ENCODE measurements around the gene BABAM2. TPM values are rescaled to one million over a fixed set of nuclear protein-coding genes. Genes with fewer than 3 reads are reported as not detected.
A peak's percentile ranks its signal among the peaks of the same experiment; 100 is the strongest.
"Not testable (repeated sequence)": the region's sequence is repeated elsewhere in the genome, so short reads cannot be mapped to it uniquely, and the experiment has no call there.

The BABAM2 gene
- total RNA-seq, 2 experiments from 2014 or later: 41.8 to 47.2 TPM

DNA sequence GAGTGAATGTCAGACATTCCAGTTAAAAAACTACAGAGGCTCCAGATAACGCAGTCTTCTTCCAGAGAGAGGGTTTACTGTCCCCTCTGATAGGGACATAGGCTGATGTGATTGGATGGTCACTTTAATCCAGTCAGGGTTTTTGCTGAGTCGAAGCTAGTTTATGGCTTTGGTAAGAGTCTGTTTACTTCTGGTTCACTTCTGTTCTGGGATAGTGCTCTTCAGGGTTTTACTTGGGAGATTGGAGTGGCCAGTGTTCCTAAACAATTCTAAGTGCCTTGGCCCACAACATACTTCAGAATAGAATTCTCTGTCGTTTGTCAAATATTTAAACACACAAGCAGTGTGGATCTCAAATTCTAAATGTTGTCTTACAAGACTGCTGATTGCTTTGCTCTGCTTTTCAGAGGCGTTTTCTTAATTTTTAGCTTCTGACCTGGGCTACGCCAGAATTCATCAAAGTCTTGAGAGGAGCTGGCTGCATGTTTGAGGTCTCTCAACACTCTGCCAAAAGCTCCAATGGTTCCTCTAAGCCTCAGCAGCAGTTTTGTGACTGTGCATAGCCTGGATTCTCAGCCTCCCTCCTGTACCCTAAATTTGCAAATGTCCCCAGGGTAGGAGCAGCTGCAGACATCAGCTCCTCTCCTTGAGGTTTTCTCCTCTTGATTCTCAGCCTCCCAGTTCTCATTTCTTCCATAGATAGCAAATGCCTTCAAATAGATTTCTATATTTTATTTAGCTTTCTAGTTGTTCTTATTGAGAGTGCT lies 105.8 kb downstream of the BABAM2 start:
- intact Hi-C loops (cut with micrococcal nuclease): no loop called here
- no peak for DNase-seq
- H3K4me3 Mint-ChIP-seq: no peak overlapping the region
- H3K27ac Mint-ChIP-seq: no peak overlapping the region
- CTCF ChIA-PET: no interaction called here
- H3K27me3 Mint-ChIP-seq (ENCODE audit: low read depth): no peaks in the 10 kb centered on the region
- peaks cover 16% of the 10 kb centered on the region for H3K36me3 Mint-ChIP-seq (ENCODE audit: low read depth)
- peaks cover 2% of the 10 kb centered on the region for H3K9me3 Mint-ChIP-seq
- H3K4me1 Mint-ChIP-seq (ENCODE audit: low read depth): peaks cover 9% of the 10 kb centered on the region

- H3K27me3 Mint-ChIP-seq (ENCODE audit: low read depth): no peaks in the 10 kb centered on the region
- intact Hi-C loops (cut with micrococcal nuclease): no loop called here
- H3K4me3 Mint-ChIP-seq: no peak overlapping the region
- H3K36me3 Mint-ChIP-seq (ENCODE audit: low read depth): peaks cover 5% of the 10 kb centered on the region
- H3K9me3 Mint-ChIP-seq: no peaks in the 10 kb centered on the region
- CTCF ChIA-PET: no interaction called here
- no peak for DNase-seq
- no peak overlapping the region for H3K27ac Mint-ChIP-seq
- peaks cover 20% of the 10 kb centered on the region for H3K4me1 Mint-ChIP-seq (ENCODE audit: low read depth)
Observed at GRCh38 chr2:28000287-28000686, 109.8 kb downstream of the BABAM2 start.

GRCh38 chr2:28002181-28002580 lies 111.7 kb downstream of the BABAM2 start:
- Mint-ChIP-seq H3K27me3 (ENCODE audit: low read depth) (no peaks in the 10 kb centered on the region), H3K4me1 (ENCODE audit: low read depth) (peaks cover 20% of the 10 kb centered on the region), H3K9me3 (no peaks in the 10 kb centered on the region), H3K4me3 (no peak overlapping the region), H3K36me3 (ENCODE audit: low read depth) (no peaks in the 10 kb centered on the region), H3K27ac (no peak overlapping the region)
- CTCF ChIA-PET: interaction anchor here (0.7 kb wide), 1 partner anchor 9 kb away, joined by 3 read pairs; no protein-coding TSS in a partner anchor
- no peak for DNase-seq
- intact Hi-C loops (cut with micrococcal nuclease): no loop called here

DNA sequence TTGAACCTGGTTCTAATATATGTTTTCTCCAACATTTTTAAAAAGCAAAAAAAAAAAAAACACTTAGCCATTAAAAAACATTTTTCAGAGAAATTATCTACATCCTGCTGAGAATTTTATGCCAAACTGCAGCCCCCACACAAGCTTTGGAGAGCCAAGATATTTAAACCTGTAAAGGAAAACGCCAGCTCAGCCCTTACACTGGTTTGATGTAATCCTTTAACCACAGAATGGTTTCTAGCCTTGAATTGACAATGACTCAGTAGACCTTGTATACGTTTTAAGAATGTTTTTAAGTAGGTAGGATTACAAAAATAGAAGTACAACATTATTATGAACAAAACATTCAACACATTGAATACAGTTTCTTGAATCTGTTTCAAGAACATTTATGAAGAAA lies 113.6 kb downstream of the BABAM2 start:
- CTCF ChIA-PET: interaction anchor here (0.6 to 1.3 kb wide), 2 partner anchors 281 to 399 kb away, joined by 3 to 4 read pairs; no protein-coding TSS in a partner anchor
- H3K9me3 Mint-ChIP-seq: no peaks in the 10 kb centered on the region
- H3K4me1 Mint-ChIP-seq (ENCODE audit: low read depth): peaks cover 20% of the 10 kb centered on the region
- H3K36me3 Mint-ChIP-seq (ENCODE audit: low read depth): peaks cover 3% of the 10 kb centered on the region
- H3K27ac Mint-ChIP-seq: no peak overlapping the region
- DNase-seq: peak; percentile 38
- no peaks in the 10 kb centered on the region for H3K27me3 Mint-ChIP-seq (ENCODE audit: low read depth)
- H3K4me3 Mint-ChIP-seq: no peak overlapping the region
- intact Hi-C loops (cut with micrococcal nuclease): loop anchor here (1.0 kb wide), 1 partner anchor 38 kb away; no protein-coding TSS in a partner anchor

- no peaks in the 10 kb centered on the region for H3K4me1 Mint-ChIP-seq (ENCODE audit: low read depth)
- no peak overlapping the region for H3K27ac Mint-ChIP-seq
- no peaks in the 10 kb centered on the region for H3K9me3 Mint-ChIP-seq
- H3K4me3 Mint-ChIP-seq: no peak overlapping the region
- no peak for DNase-seq
- peaks cover 3% of the 10 kb centered on the region for H3K36me3 Mint-ChIP-seq (ENCODE audit: low read depth)
- intact Hi-C loops (cut with micrococcal nuclease): no loop called here
- CTCF ChIA-PET: no interaction called here
- H3K27me3 Mint-ChIP-seq (ENCODE audit: low read depth): no peaks in the 10 kb centered on the region
Observed at GRCh38 chr2:28009732-28010131, 119.2 kb downstream of the BABAM2 start.

GRCh38 chr2:28011322-28011737 lies 120.8 kb downstream of the BABAM2 start:
- Mint-ChIP-seq H3K27me3 (ENCODE audit: low read depth) (no peaks in the 10 kb centered on the region), H3K36me3 (ENCODE audit: low read depth) (peaks cover 3% of the 10 kb centered on the region), H3K4me1 (ENCODE audit: low read depth) (no peaks in the 10 kb centered on the region), H3K9me3 (no peaks in the 10 kb centered on the region), H3K27ac (no peak overlapping the region), H3K4me3 (no peak overlapping the region)
- intact Hi-C loops (cut with micrococcal nuclease): no loop called here
- DNase-seq: no peak
- CTCF ChIA-PET: interaction anchor here (0.5 to 0.8 kb wide), 2 partner anchors 9 to 137 kb away, joined by 3 read pairs; no protein-coding TSS in a partner anchor

- CTCF ChIA-PET; H3K9me3 Mint-ChIP-seq; H3K27me3 Mint-ChIP-seq (ENCODE audit: low read depth); H3K4me3 Mint-ChIP-seq; DNase-seq; intact Hi-C loops (cut with micrococcal nuclease); H3K27ac Mint-ChIP-seq; H3K4me1 Mint-ChIP-seq (ENCODE audit: low read depth); H3K36me3 Mint-ChIP-seq (ENCODE audit: low read depth): not testable (repeated sequence)
Observed at GRCh38 chr2:28018474-28018873, 127.9 kb downstream of the BABAM2 start.

GRCh38 chr2:28019521-28019920 lies 129.0 kb downstream of the BABAM2 start:
- H3K27ac Mint-ChIP-seq; H3K4me1 Mint-ChIP-seq (ENCODE audit: low read depth); H3K9me3 Mint-ChIP-seq; H3K4me3 Mint-ChIP-seq; H3K36me3 Mint-ChIP-seq (ENCODE audit: low read depth); CTCF ChIA-PET; intact Hi-C loops (cut with micrococcal nuclease); DNase-seq; H3K27me3 Mint-ChIP-seq (ENCODE audit: low read depth): not testable (repeated sequence)

- intact Hi-C loops (cut with micrococcal nuclease): no loop called here
- CTCF ChIA-PET: interaction anchor here (1.6 kb wide), 1 partner anchor 153 kb away, joined by 3 read pairs; no protein-coding TSS in a partner anchor
Observed at GRCh38 chr2:28021898-28022297, 131.4 kb downstream of the BABAM2 start.

GRCh38 chr2:28025123-28025522 lies 134.6 kb downstream of the BABAM2 start:
- Mint-ChIP-seq H3K36me3 (ENCODE audit: low read depth) (peaks cover 21% of the 10 kb centered on the region), H3K27me3 (ENCODE audit: low read depth) (no peaks in the 10 kb centered on the region), H3K4me1 (ENCODE audit: low read depth) (no peaks in the 10 kb centered on the region), H3K9me3 (peaks cover 3% of the 10 kb centered on the region), H3K27ac (no peak overlapping the region), H3K4me3 (no peak overlapping the region)
- intact Hi-C loops (cut with micrococcal nuclease): no loop called here
- CTCF ChIA-PET: no interaction called here
- no peak for DNase-seq

More at GRCh38 chr2:28021898-28022297, 131.4 kb downstream of the BABAM2 start:
- Mint-ChIP-seq H3K27ac (no peak overlapping the region), H3K4me1 (ENCODE audit: low read depth) (no peaks in the 10 kb centered on the region), H3K9me3 (peaks cover 3% of the 10 kb centered on the region), H3K36me3 (ENCODE audit: low read depth) (peaks cover 16% of the 10 kb centered on the region), H3K4me3 (no peak overlapping the region), H3K27me3 (ENCODE audit: low read depth) (no peaks in the 10 kb centered on the region)
- no peak for DNase-seq

DNA sequence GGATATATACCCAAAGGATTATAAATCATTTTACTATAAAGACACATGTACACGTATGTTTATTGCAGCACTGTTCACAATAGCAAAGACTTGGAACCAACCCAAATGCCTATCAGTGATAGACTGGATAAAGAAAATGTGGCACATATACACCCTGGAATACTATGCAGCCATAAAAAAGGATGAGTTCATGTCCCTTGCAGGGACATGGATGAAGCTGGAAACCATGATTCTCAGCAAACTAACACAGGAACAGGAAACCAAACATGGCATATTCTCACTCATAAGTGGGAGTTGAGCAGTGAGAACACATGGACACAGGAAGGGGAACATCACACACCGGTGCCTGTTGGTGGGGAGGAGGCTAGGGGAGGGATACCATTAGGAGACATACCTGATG lies 135.7 kb downstream of the BABAM2 start:
- DNase-seq; H3K9me3 Mint-ChIP-seq; H3K27ac Mint-ChIP-seq; H3K4me3 Mint-ChIP-seq; intact Hi-C loops (cut with micrococcal nuclease); CTCF ChIA-PET; H3K27me3 Mint-ChIP-seq (ENCODE audit: low read depth); H3K4me1 Mint-ChIP-seq (ENCODE audit: low read depth): not testable (repeated sequence)
- peaks cover 21% of the 10 kb centered on the region for H3K36me3 Mint-ChIP-seq (ENCODE audit: low read depth)

GRCh38 chr2:28028025-28028424 lies 137.5 kb downstream of the BABAM2 start:
- Mint-ChIP-seq H3K27ac (no peak overlapping the region), H3K36me3 (ENCODE audit: low read depth) (peaks cover 21% of the 10 kb centered on the region), H3K4me3 (no peak overlapping the region), H3K27me3 (ENCODE audit: low read depth) (no peaks in the 10 kb centered on the region), H3K4me1 (ENCODE audit: low read depth) (peaks cover 3% of the 10 kb centered on the region), H3K9me3 (peaks cover 3% of the 10 kb centered on the region)
- CTCF ChIA-PET: no interaction called here
- no peak for DNase-seq
- intact Hi-C loops (cut with micrococcal nuclease): no loop called here

DNA sequence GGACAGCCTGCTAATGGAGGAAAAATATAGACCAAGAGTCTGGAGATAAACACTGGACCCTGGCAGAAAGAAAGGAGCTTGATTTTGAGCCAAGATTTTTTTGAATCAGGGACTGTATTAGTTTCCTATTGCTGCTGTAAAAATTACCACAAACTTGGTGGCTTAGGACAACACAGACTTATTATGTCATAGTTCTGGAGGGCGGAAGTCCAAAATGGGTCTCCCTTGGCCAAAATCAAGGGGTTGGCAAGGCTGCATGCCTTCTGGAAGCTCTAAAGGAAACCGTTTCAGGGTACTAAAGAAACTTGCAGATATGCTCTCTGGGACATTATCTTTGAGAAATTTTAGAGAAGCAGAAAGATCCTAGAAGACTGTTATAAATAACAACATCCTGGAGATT lies 140.1 kb downstream of the BABAM2 start:
- no peak overlapping the region for H3K27ac Mint-ChIP-seq
- no peak for DNase-seq
- CTCF ChIA-PET: interaction anchor here (0.6 to 0.7 kb wide), 2 partner anchors 85 to 216 kb away, joined by 3 to 4 read pairs; no protein-coding TSS in a partner anchor
- peaks cover 15% of the 10 kb centered on the region for H3K36me3 Mint-ChIP-seq (ENCODE audit: low read depth)
- intact Hi-C loops (cut with micrococcal nuclease): loop anchor here (5.0 to 10.0 kb wide), 3 partner anchors 73 to 984 kb away; partner anchors contain the start of gene FOSL2
- H3K4me3 Mint-ChIP-seq: no peak overlapping the region
- H3K27me3 Mint-ChIP-seq (ENCODE audit: low read depth): no peaks in the 10 kb centered on the region
- H3K9me3 Mint-ChIP-seq: peaks cover 3% of the 10 kb centered on the region
- H3K4me1 Mint-ChIP-seq (ENCODE audit: low read depth): peaks cover 17% of the 10 kb centered on the region
